ENCODE measurements around the gene FAM193B.

The FAM193B gene

GRCh38 chr5:177479774-177480173 is 74.6 kb downstream of the FAM193B start:
- no peak for TF ChIP-seq CTCF (IDR thresholded peaks at IDR 0.05; ENCODE audit: insufficient read depth, low read depth, low read length, missing control alignments)
- no peak for DNase-seq (ENCODE audit: low read depth)
- no peak overlapping the region for H3K4me3 ChIP-seq (ENCODE audit: low read length)

- peak; percentile 67 for DNase-seq (ENCODE audit: low read depth)
- no peak for TF ChIP-seq CTCF (IDR thresholded peaks at IDR 0.05; ENCODE audit: insufficient read depth, low read depth, low read length, missing control alignments)
- no peak overlapping the region for H3K4me3 ChIP-seq (ENCODE audit: low read length)
These were observed 75.4 kb downstream of the FAM193B start for GRCh38 chr5:177478711-177479646.

GRCh38 chr5:177477701-177478477 is 76.5 kb downstream of the FAM193B start:
- H3K4me3 ChIP-seq (ENCODE audit: low read length) = no peak overlapping the region
- TF ChIP-seq CTCF (IDR thresholded peaks at IDR 0.05; ENCODE audit: insufficient read depth, low read depth, low read length, missing control alignments) = no peak
- no peak for DNase-seq (ENCODE audit: low read depth)

- TF ChIP-seq CTCF (IDR thresholded peaks at IDR 0.05; ENCODE audit: insufficient read depth, low read depth, low read length, missing control alignments) = no peak
- no peak for DNase-seq (ENCODE audit: low read depth)
- H3K4me3 ChIP-seq (ENCODE audit: low read length) = no peak overlapping the region
These were observed 77.7 kb downstream of the FAM193B start for GRCh38 chr5:177476531-177477233.

GRCh38 chr5:177475563-177476427 is 78.6 kb downstream of the FAM193B start:
- H3K4me3 ChIP-seq (ENCODE audit: low read length) = no peak overlapping the region
- DNase-seq (ENCODE audit: low read depth) = no peak
- no peak for TF ChIP-seq CTCF (IDR thresholded peaks at IDR 0.05; ENCODE audit: insufficient read depth, low read depth, low read length, missing control alignments)
